HG03064 (cell line): Measurements from ENCODE around the gene CRYBB3.
"Not testable (repeated sequence)": the region's sequence is repeated elsewhere in the genome, so short reads cannot be mapped to it uniquely, and the experiment has no call there.

Experiments
- ATAC-seq: cut with Tn5 transposase; IDR thresholded peaks from one replicate; pipeline ENCODE4 v1.9.1; 2021; ENCODE audit warnings: low read depth; ENCODE audit not compliant: unreplicated experiment

Gene CRYBB3

DNA sequence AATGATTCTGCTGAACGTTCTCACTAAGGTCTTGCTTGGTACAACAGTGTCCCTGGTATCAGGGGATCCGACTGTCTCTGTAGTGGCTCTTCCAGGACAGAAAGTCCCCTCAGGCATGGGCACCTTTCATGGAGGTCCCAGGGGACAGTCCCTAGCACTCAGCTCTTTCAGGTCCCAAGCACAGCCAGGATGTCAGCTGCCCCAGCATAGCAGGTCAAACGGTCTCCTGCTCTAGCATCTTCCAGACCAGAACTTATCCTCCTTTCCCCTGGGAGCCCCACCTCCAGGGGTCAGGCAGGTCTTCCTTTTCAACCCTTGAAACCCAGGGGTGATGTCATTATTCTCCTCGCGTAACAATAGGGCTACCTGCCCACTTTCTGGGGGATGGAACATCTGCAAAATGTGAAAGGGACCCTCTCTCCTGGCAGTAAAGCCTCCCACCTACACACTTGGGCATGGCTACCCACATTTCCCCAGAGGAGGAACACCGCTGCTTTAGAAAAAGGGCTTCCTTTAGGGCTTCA is 24.7 kb upstream of the CRYBB3 start:
- no peak for ATAC-seq

DNA sequence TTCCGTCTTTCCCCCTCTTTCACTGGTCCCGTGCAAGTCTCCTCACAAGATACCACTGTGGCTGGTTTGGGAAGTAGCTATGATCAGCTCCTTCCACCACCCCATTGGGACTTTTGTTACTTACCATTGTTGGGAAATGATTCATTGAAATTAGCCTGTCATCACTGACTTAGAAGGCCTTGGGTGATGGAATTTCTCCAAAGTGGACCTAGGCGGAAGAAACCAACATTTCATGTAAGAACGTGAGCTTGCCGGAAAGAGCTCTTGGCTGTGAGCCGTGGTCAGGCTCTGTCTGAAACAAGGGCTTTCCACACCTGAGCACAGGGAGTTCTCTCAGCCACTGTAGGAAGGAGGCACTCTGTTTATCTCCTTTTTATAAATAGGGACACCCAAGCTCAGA is 23.5 kb upstream of the CRYBB3 start:
- no peak for ATAC-seq

DNA sequence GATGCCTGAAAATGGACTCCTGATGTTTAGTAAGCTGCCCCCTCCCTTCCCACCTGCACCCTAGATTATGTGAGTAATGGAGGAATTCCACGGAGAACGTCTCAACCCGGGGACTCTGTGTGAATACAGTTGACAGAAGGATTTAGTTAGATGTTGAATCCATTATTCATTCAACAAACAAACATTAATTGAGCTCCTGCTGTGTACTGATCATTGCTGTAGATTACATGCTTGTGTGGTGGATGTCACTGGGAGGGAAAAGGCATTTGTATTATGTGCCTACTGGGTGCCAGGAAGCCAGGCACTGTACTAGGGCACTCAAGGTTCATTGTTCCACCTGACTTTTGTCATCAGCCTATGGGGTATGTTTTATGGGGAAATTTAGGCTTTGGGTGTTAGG is 22.9 kb upstream of the CRYBB3 start:
- ATAC-seq = no peak

DNA sequence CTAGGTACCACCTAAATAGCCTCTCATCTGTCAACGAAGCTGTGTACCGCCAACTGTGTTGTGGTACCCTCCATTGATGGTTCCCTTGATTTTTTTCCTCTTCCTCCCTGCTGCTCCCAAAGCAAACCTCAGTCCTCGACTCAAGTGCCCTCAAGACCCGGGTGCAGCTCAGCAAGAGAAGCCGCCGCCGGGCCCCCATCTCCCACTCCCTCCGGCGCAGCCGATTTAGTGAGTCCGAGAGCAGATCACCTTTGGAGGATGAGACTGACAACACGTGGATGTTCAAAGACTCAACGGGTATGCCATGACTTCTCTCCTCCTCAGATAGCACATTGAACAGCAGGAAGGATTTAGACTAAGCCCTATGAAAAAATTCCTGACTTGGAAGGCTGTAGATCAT is 22.4 kb upstream of the CRYBB3 start:
- no peak for ATAC-seq

DNA sequence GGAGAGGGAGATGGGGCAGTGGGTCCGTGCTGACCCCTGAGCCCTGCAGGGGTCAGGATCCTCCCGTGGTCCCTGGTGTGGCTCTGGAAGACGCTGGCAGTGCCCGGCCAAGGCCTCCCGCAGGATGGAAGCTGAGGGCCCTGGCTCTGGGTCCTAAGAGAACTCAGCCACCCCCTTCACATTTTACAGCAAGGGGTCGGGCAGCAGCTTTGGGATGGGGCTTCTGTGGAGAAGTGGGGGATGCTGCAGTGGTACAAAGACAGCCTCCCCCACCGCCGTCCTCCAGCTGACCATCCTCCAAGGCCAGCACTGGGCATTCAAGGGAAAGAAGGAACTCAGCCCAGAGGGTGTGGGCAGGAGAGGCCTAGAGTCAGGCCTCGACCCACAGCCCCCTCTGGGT is 21.8 kb upstream of the CRYBB3 start:
- no peak for ATAC-seq

DNA sequence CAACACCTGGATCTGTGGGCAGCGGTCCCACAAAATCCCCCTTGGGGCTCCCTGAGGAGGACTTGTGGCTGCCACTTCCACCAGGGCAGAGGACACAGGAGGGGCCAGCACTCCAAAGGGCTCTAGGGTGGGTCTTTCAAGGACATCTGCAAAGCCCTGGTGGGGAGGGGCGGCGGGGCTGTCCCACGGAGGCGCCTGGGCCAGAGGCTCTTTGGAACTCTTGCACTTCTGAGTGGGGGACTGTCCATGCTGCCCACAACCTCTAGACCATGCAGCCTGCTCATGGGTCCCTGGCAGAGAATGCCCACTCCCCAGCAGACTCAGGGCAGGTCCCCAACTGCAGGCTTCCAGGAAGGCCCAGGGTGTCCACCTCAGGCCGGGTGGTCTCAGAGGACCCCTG is 21.3 kb upstream of the CRYBB3 start:
- not testable (repeated sequence) for ATAC-seq

DNA sequence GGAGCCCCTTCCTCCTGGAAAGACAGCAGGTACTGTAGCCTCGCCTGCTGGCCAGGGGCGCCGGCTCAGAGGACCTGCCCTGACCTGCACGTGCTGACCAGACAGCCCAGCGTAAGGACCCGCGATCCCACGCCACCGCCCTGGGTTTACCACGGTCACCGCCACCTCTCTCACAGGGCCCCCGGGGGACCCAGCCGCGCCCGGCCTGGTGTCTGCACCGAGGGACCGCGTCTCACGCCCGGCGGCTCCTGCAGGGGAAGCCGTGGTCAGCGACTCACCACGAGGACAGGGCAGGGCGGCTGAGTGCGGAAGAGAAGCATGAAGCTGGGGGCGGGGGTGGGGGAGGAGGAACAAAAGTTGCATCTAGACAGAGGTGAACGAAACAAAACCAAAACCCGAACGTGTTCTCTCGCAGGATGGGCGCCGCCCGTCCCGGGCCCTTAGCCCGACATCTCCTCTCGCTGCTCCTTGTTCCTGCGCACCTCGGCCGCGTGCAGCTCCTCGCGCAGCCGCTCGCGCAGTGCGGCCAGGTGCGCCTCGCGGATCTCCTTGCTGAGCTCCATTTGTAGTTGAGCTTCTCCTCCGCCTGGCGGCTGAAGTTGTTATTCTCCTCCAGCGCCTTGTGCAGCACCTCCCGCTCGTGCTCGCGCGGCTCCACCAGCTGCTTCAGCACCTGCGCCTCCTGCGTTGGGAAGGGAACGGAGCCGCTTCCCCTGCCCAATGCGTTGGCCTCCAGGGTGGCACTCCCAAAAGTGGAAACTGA is 20.6 kb upstream of the CRYBB3 start:
- ATAC-seq = not testable (repeated sequence)

DNA sequence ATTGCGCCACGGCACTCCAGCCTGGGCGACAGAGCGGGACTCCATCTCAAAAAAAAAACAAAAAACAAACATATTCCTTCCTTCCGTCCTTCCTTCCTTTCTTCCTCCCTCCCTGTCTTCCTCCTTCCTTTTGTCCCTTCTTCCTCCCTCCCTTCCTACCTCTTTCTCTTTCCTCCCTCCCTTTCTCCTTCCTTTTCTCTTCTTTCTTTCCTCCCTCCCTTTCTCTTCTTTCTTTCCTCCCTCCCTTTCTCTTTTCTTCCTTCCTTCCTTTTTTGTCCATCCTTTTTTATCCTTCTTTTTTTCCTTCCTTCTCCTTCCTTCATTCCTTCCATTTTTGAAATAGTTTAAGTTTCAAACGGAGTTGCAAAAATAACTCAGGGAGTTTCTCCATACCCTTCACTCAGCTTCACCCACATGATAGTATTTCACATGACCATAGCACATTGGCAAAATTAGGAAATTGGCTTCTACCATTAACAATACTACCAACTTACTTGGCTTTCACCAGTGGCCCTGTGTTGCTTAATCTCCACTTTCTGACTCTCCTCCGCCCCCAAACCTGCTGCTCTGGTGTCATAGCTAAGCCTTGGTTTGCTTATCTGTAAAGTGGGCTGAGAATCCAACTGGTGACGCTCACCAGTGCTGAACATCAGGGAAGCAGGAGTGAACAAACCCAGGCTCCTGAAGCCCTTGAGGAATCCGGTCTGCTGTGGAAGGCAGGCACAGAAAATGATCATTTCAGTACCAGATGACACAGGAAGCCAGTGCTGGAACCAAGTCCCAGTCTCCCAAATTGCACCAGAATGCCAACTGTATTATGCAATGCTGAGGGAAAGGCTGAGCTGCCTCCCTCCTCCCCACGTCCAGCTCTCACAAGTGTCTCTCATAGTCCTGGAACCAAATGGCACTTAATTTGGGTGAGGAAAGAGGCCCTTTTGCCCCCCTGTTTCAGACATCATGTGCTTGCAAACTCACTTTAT is 17.2 kb upstream of the CRYBB3 start:
- no peak for ATAC-seq

DNA sequence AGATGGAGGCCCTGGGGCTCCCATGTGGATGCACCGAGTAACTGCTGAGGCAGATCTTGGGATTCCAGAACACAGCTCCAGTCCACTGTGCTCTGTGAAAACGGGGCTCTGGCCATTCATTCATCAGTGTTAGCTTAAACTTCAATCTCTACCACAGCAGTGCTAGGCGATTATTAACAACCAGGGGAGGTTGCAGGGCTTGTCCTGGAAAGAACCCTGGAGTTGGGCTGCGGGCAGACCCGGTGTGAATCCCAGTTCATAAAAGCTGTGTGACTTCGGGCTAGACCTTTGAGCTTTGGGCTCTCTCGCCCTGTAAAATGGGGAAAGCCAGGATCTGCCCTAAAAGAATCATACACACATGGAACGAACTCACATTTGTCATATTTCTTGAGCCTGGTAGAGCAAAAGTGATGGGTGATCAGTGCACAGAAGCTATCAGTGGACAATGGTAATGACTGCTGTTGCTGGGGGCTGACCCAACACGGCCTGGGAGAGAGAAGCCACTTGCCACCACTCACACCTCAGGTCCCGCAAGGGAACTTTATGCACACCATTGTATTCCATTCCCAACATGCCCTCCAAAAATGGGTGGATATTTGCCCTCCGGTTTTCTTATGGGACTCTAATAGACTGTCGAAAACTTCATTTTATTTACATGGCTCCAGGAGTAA is 15.6 kb upstream of the CRYBB3 start:
- no peak for ATAC-seq

DNA sequence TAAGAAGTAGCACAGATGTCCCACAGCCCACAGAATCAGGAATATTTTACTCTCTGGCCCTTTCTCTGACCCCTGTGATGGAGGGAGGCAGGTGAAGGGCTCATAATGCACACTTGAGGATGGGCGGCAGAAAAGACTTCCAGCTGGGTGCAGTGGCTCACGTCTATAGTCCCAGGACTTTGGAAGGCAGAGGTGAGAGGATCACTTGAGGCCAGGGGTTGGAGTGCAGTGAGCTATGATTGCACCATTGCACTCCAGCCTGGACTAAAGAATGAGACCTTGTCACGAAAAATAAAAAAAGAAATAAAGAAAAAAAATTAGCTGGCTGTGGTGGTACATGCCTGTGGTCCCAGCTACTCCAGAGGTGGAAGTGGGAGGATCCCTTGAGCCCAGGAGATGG is 13.5 kb upstream of the CRYBB3 start:
- ATAC-seq = no peak

DNA sequence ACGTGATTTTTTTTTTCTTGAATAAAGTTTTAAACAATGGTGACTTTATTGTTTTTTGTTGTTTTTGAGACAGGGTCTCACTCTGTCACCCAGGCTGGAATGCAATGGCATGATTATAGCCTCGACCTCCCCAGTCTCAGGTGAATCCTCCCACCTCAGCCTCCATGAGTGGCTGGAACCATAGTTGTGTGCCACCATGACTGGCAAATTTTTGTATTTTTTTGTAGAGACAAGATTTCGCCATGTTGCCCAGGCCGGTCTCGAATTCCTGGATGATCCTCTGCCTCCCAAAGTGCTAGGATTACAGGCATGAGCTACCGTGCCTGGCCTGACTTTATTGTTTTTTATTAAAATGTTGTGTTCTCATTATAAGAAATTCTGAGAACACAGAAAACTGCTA is 12.2 kb upstream of the CRYBB3 start:
- ATAC-seq = no peak

DNA sequence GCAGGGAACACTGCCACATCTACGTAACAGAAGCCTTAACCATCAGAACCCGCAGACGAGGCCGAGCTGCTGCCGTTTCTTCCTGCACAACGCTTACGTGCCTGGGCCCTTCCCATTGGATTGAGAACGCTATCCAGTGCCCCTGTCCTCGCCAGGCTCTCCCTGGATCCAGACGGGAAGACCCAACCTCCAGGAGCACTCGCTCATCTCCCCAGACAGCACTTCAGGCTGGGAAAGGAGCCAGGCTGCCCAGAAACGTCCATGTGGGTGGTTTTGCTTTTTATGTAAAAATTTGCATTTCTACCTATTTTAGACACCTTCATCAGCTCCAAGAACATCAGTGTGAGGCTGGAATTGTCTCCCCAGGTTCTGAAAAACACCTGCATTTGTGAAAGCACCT is 7.3 kb upstream of the CRYBB3 start:
- no peak for ATAC-seq

DNA sequence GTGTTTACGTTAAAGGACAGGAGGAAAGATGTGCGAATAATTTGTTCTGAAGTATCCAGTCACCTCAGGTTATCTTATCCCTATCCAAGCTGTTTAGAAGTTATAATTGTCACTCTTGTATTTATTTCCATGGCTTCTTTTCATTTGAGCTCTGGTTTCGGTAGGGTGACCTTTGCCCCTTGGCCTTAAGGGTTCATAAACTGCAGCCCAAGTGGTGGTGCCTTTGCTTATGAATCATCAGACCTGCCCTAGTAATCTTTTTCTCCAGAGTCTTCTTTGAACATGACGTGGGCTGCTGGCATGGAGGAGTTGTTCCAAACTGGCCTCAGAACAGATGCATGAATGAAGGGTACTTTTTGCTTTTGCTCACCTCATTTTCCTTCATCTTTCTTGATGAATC is 6.5 kb upstream of the CRYBB3 start:
- no peak for ATAC-seq

DNA sequence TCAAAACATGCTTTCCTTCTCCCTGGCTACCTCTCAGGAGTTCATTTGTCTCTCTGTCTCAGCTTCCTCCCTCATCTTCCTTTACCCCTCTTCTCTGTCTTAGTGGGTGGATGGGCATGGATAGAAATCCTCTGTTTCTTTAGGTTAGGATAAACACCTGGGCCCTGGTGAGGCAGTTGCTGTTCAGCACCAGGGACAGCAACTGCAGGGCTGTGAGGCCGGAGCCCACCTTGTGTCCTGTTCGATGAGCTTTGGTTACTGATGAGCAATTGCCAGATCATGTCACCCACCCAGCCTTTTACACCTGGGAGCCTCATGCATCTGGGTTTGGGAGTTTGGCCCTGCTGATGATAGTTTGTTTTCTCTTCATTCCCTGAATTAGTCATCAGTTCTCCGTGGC is 6.1 kb upstream of the CRYBB3 start:
- no peak for ATAC-seq

DNA sequence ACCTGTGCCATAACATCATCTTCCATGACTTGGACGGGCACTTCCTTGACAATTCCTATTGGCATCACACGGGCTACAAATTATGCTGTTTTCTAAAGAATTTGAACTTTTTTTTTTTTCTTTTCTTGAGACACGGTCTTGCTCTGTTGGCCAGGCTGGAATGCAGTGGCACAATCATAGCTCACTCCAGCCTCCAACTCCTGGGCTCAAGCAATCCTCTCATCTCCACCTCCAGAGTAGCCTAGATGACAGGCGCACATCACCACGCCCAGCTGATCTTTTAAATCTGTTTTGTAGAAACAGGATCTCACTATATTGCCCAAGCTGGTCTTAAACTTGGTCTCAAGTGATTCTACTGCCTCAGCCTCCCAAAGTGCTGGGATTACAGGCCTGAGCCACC is 3.3 kb upstream of the CRYBB3 start:
- no peak for ATAC-seq

DNA sequence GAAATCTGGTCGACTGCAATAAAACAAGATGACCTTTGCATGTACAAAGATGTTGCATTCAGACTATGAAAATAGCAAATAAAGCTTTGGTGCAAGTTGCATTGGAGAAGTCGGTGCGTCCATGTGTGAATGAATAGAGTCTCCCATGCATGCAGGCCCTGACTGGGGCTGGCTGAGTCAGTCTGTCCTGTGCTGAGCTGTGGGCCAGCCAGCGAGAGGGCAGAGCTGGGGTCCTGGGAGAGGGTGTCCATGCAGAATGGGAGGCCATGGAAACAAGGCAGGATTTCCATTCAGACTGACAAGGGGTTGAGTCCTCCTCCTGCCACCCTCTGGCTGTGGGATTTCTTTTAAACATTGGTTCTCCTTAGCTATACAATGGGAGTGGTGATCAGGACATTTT is 2.3 kb upstream of the CRYBB3 start:
- ATAC-seq = no peak

DNA sequence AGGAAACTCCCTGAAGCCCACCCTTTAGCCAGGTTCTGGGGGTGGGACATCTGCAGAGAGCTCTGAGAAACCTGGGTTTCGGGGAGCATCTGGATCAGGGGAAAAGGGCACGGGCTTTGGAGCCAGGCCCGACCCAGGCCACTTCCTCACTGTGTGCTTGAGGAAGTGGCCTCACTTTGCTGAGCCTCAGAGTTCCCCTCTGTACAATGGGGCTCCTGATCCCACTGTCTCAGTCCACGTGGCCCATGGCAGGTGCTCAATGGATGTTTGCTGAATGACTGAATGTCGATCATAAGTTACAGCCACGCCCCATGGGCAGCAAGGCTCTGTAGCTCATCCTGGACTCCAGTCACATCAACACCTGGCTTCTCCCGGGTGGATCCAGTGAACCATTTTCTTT is 1.3 kb downstream of the CRYBB3 start:
- ATAC-seq = no peak

DNA sequence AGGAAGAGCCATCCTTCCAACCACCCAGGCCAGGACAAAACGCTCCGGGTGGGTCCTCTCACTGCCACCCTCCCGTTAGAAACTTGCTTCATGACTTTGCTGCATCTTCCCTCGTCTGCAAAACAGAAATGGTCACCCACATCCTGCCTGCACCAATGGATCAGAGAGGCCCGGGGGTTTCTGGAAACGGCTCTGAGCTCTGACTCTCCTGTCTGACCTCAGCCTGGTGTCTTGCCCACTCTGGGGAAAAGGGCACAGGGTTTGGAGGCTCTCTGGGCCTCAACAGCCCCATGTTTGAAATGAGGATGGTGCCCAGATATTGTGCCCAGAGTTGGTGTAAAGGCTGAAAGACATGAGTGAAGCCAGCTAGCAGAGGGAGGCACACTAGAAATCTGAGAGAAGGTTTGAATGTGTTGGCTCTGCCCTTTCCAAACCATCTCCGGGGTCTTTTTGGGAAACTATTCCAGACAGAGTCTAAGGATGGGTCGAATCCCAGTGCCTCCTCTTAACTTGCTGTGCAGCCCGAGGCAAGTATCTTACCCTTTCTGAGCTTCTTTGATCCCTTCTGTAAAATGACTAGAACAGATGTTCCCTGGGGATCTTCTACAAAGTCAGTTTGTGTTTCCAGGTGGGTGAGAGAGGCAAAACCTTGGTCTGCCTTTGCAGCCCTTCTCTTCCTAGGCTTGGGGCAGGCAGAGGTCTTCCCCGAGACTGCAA is 2.1 kb downstream of the CRYBB3 start:
- no peak for ATAC-seq

DNA sequence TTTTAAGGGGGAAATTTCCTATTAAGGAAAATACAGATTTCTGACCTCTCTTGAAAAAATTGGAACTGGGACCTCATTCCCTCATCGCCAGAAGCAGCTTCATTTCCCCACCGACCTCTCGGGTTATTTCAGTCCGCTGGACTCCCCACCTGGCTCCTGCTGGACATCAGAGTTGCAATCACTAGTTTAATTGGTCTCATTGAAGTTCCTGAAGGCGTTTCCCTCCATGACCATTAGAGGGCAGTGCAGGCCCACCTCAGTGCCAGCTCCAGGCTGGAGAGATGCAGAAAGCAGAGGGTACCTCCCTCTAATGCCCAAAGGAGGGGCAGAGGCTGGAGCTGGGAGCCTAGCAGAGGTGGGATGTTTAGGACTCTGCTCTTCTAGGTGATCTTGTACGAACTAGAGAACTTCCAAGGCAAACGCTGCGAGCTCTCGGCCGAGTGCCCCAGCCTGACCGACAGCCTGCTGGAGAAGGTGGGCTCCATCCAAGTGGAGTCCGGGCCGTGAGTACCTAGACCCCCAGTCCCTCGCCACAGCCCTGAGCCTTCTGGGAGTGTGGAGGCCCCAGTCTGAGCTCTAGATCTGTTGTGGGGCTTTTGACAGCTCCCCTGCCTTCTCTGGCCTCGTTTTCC is 2.7 kb downstream of the CRYBB3 start:
- no peak for ATAC-seq

DNA sequence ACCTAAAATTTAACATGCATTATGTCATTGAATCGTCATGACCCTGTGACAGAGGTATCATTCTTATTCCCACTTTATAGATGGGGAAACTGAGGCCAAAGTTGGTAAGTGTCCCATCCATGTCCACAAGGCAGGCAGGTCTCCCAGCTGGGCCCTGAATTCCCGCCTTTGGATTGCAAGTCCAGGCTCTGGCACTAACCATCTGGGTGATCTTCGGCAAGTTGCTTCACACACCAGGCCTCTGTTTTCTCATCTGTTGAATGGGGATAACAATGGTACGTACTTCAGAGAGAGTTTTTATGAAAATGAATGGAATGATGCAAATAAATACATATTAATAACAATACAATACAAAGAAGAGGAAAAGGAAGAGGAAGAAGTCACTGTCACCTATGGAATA is 3.4 kb downstream of the CRYBB3 start:
- no peak for ATAC-seq
